ENCODE results near the gene STRN.

DNA sequence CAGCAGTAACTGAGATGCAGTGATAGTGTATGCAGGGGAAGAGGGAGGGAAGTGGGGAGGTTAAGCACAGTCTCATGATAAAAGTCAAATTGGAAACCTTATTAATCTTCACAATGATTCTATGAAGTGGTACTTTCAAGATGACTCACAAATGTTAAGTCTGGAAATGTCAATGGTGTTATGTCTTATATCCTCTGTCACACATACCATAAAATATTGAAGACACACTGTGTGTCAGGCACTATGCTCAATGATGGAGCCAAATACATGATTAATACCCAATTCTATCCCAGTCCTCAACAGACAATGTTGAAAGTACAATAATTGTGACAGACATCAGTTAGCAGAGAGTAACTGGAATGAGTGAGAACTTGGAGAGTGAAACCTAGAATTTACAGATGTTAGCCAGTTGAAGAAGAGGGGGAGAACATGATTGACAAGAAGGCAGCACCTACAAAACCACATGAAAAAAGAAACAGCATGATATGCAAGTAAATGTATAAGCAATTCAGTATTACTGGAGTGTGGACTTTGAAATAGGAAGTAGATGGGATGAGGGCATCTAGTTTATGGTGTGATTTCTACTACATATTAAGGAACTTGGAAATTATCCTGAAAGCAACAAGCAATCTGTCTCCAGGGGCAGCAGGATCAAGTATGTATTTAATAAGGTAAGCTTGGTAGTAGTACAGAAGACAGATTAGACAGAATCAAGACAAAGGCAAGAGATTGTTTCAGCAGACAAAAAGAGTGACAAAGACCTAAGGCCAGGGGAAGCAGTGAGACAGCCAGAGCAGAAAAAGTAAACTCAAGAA is 107.6 kb downstream of the STRN start:
- TF ChIP-seq CTCF (IDR thresholded peaks at IDR 0.05; ENCODE audit: low read length) (no peak), EZH2 (IDR thresholded peaks at IDR 0.05; ENCODE audit: borderline replicate concordance, low read length) (no peak)
